NCI-H1417 (cell line): ENCODE results near the gene LRRC23.
A peak's percentile ranks its signal among the peaks of the same experiment; 100 is the strongest.

ENCODE experiments used
- DNase-seq, 3 experiments: peaks; one replicate each; lab custom pipeline; 2025; lab: John Stamatoyannopoulos, UW

Gene LRRC23

GRCh38 chr12:6943722-6944380 lies 39.2 kb downstream of the LRRC23 start, which contains the start of the genes C12orf57 and RNU7-1:
Gene C12orf57 (plus strand): TSS chr12:6944022. CDS start chr12:6944122, 100 bp downstream.
Gene RNU7-1 (plus strand): TSS chr12:6943816.
- DNase-seq, result peak; percentile 86 to 100 (median 94)

- DNase-seq, result peak; percentile 93 to 98 (median 95)
Observed at GRCh38 chr12:6944381-6945186, 40.0 kb downstream of the LRRC23 start.

GRCh38 chr12:6945613-6946012 lies 41.0 kb downstream of the LRRC23 start:
- no peak for DNase-seq

- peak; percentile 95 to 98 (median 97) for DNase-seq
Observed at GRCh38 chr12:6946033-6946919, 41.7 kb downstream of the LRRC23 start.

GRCh38 chr12:6946920-6947374 lies 42.3 kb downstream of the LRRC23 start:
- no peak for DNase-seq

GRCh38 chr12:6947615-6948014 lies 43.0 kb downstream of the LRRC23 start:
- DNase-seq, result no peak

- no peak for DNase-seq
Observed at GRCh38 chr12:6948873-6949594, 44.4 kb downstream of the LRRC23 start.

- DNase-seq, result no peak
Observed at GRCh38 chr12:6950401-6950801, 45.8 kb downstream of the LRRC23 start.

GRCh38 chr12:6950811-6951540 lies 46.4 kb downstream of the LRRC23 start, which contains the start of gene PTPN6:
Gene PTPN6 (plus strand): TSS chr12:6951356. CDS start chr12:6951513, 157 bp downstream.
- no peak for DNase-seq

- DNase-seq, result no peak
Observed at GRCh38 chr12:6951551-6952120, 47.0 kb downstream of the LRRC23 start.

- no peak for DNase-seq
Observed at GRCh38 chr12:6952121-6952862, 47.7 kb downstream of the LRRC23 start.

GRCh38 chr12:6952863-6953441 lies 48.3 kb downstream of the LRRC23 start:
- no peak for DNase-seq

- DNase-seq, result no peak
Observed at GRCh38 chr12:6953442-6954315, 49.1 kb downstream of the LRRC23 start.

- no peak for DNase-seq
Observed at GRCh38 chr12:6954316-6955107, 49.9 kb downstream of the LRRC23 start.

- DNase-seq, result no peak
Observed at GRCh38 chr12:6955108-6956020, 50.7 kb downstream of the LRRC23 start.

GRCh38 chr12:6956021-6956727 lies 51.6 kb downstream of the LRRC23 start:
- DNase-seq, result no peak
